Central memory CD8-positive, alpha-beta T cell (primary cell): Measurements from ENCODE around the gene ACTR3.
"Not testable (repeated sequence)": the region's sequence is repeated elsewhere in the genome, so short reads cannot be mapped to it uniquely, and the experiment has no call there.

Experiments used
- ATAC-seq: fragments of 150-1000 bp; cut with Tn5 transposase; replicated peaks from 2 replicates; pipeline ENCODE4 v1.10.0; 2022; ENCODE audit warnings: mild to moderate bottlenecking, moderate FRiP score, moderate number of reproducible peaks; ENCODE audit not compliant: poor library complexity, severe bottlenecking; ENCODE audit errors: extremely low read depth
- DNase-seq, 2 donors: peaks; one replicate each; pipeline ENCODE4 v3.0.0; 2021; ENCODE audit warnings: low spot score in 2 of 2
- H3K27ac Mint-ChIP-seq: one replicate; pipeline ENCODE4 v1.8.0; 2022; ENCODE audit warnings: low read depth, mild to moderate bottlenecking, moderate library complexity, mixed read lengths
- H3K27me3 Mint-ChIP-seq: one replicate; pipeline ENCODE4 v1.8.0; 2022; ENCODE audit warnings: mixed read lengths
- H3K36me3 Mint-ChIP-seq: one replicate; pipeline ENCODE4 v1.8.0; 2022; ENCODE audit warnings: mild to moderate bottlenecking, moderate library complexity, mixed read lengths; ENCODE audit not compliant: insufficient read depth
- H3K4me1 Mint-ChIP-seq: one replicate; pipeline ENCODE4 v1.8.0; 2022; ENCODE audit warnings: mixed read lengths
- H3K4me3 Mint-ChIP-seq: one replicate; pipeline ENCODE4 v1.8.0; 2022; ENCODE audit warnings: mild to moderate bottlenecking, moderate library complexity, mixed read lengths
- H3K9me3 Mint-ChIP-seq: one replicate; pipeline ENCODE4 v1.8.0; 2022; ENCODE audit warnings: mixed read lengths

Gene ACTR3

DNA sequence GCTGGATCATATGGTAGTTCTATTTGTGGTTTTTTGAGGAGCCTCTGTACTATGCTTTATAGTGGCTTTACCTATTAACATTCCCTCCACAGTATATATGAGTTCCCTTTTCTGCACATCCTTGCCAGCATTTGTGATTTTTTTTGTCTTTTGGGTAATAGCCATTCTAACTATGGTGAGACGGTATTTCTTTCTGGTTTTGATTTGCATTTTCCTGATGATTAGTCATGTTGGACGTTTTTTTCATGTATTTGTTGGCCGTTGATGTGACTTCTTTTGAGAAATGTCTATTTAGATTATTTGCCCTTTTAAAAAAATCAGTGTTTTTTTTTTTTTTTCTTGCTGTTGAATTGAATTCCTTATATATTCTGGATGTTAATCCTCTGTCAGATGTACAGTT lies 31.1 kb downstream of the ACTR3 start:
- Mint-ChIP-seq H3K27me3 (no peaks in the 10 kb centered on the region), H3K36me3 (peaks cover 52% of the 10 kb centered on the region), H3K4me3 (no peak overlapping the region), H3K4me1 (peaks cover 25% of the 10 kb centered on the region), H3K9me3 (no peaks in the 10 kb centered on the region), H3K27ac (peak overlapping the region; percentile 47)
- ATAC-seq (no peak), DNase-seq (no peak)

DNA sequence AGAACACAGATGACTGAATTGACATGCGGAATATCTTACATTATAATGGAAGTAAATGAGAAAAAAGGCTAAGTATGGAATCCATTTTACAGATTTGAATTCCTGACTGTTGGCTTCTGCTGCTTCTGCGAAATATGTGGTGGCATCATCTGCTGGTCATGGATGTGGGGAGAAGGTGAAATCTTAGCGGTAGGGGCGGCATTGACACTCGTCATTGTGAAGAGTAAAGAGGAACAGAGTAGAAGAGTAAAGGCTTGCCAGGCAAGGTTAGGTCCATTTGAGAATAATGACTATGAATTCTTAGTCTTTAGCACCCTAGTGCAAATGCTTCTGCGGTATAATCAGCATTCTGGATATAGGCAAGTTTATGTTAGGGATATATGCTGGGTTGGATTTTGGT lies 32.4 kb downstream of the ACTR3 start:
- ATAC-seq: no peak
- no peak for DNase-seq
- peaks cover 48% of the 10 kb centered on the region for H3K36me3 Mint-ChIP-seq
- no peaks in the 10 kb centered on the region for H3K9me3 Mint-ChIP-seq
- no peaks in the 10 kb centered on the region for H3K27me3 Mint-ChIP-seq
- H3K27ac Mint-ChIP-seq: no peak overlapping the region
- no peak overlapping the region for H3K4me3 Mint-ChIP-seq
- H3K4me1 Mint-ChIP-seq: peaks cover 14% of the 10 kb centered on the region

DNA sequence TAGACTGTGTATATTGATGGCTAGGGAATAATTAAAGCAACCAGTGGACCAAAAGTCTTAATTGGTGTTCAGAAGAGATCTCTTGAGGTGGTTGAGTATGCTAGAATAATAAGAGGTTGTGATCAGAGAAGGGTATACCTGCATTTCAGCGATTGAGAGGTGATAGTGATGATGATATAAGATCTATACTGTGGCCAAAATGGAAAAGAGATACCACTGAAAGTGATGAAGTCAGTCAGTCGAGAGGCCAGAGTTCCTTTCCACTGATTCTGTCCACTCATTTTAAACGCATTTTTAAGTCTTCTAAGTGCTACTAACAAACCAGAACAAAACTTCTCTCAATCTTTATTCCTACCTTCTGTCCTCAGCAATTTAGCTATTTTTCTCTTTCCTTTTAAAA lies 32.9 kb downstream of the ACTR3 start:
- Mint-ChIP-seq H3K9me3 (no peaks in the 10 kb centered on the region), H3K27me3 (no peaks in the 10 kb centered on the region), H3K4me1 (peaks cover 10% of the 10 kb centered on the region), H3K4me3 (no peak overlapping the region), H3K27ac (no peak overlapping the region), H3K36me3 (peaks cover 47% of the 10 kb centered on the region)
- ATAC-seq (no peak), DNase-seq (no peak)

DNA sequence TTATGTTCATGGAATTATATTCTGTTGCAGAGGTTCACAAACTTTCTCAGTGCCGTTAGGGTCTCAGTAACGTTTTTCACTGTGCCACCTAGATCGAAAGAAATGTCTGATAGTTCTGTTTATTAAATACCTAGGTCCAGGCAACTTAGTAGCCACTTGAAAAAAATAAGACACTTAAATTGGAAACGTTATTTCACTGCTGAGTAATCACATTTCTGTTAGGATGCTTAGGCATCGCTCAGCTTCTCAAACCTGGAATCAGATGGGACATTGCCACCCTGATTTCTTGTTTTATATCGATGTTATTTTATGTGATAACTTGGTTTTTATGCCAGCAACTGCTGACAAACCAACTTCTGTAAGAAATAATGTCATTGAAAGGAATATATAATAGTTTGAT lies 36.0 kb downstream of the ACTR3 start:
- Mint-ChIP-seq H3K4me1 (peaks cover 10% of the 10 kb centered on the region), H3K36me3 (peaks cover 59% of the 10 kb centered on the region), H3K27me3 (no peaks in the 10 kb centered on the region), H3K9me3 (no peaks in the 10 kb centered on the region), H3K4me3 (no peak overlapping the region), H3K27ac (no peak overlapping the region)
- no peak for ATAC-seq
- no peak for DNase-seq

DNA sequence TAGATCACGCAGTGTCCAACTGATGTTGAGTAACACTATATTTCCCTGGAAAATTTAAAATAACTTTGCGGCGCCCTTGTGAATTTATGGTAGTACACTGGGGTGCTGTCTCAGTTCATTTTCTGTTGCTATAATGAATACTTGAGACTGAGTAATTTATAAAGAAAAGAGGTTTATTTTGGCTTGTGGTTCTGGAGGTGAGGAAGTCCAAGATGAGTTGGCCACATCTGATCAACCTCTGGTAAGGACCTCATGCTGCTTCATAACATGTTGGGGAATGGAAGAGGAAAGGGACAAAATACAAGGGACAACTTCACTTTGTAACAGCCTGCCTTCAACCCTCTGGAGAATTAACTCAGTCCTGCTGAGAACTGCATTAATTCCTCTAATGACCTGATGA lies 36.4 kb downstream of the ACTR3 start:
- H3K27me3 Mint-ChIP-seq: no peaks in the 10 kb centered on the region
- DNase-seq: no peak
- no peak overlapping the region for H3K4me3 Mint-ChIP-seq
- no peak for ATAC-seq
- no peak overlapping the region for H3K27ac Mint-ChIP-seq
- no peaks in the 10 kb centered on the region for H3K9me3 Mint-ChIP-seq
- H3K4me1 Mint-ChIP-seq: peaks cover 14% of the 10 kb centered on the region
- H3K36me3 Mint-ChIP-seq: peaks cover 61% of the 10 kb centered on the region

DNA sequence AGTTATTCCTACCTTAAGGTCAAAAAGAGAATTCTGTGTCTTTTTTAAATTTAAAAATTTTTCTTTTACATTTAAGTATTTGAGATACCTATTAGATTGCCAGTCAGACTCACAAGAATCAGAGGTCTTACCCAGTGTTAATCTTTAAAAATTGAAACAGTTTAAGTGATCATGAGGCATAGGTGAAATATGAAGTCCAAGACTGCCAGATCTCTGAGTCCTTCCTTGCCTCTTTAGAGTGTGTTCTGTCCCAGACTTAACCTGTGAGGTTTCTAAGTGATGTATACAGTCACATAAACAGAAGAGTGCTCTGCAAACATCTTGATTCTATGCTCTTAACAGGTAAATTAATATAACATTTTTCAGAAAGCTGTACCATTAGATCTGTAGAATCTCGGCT lies 40.6 kb downstream of the ACTR3 start:
- peaks cover 14% of the 10 kb centered on the region for H3K4me1 Mint-ChIP-seq
- no peak overlapping the region for H3K27ac Mint-ChIP-seq
- H3K27me3 Mint-ChIP-seq: no peaks in the 10 kb centered on the region
- H3K9me3 Mint-ChIP-seq: no peaks in the 10 kb centered on the region
- H3K36me3 Mint-ChIP-seq: peaks cover 76% of the 10 kb centered on the region
- DNase-seq (no peak), ATAC-seq (no peak)
- no peak overlapping the region for H3K4me3 Mint-ChIP-seq

DNA sequence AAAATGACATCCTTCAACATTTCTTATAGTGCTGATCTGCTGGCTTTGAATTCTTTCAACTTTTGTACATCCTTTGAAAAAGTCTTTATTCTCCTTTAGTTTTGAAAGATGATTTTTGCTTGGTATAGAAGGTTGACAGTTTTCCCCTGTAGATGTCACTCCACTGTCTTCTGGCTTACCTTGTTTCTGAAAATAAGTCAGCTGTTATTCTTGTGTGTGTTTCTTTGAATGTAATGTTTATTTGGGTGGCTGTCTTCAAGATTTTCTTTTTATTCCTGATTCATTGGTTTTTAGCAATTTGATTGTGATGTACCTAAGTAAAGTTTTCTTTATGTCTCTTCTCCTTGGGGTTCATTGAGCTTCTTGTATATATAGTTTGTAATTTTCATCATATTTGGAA lies 47.6 kb downstream of the ACTR3 start:
- Mint-ChIP-seq H3K4me3 (no peak overlapping the region), H3K27me3 (no peaks in the 10 kb centered on the region), H3K9me3 (no peaks in the 10 kb centered on the region), H3K27ac (peak overlapping the region; percentile 32), H3K4me1 (peaks cover 7% of the 10 kb centered on the region), H3K36me3 (peaks cover 72% of the 10 kb centered on the region)
- DNase-seq (no peak), ATAC-seq (no peak)

DNA sequence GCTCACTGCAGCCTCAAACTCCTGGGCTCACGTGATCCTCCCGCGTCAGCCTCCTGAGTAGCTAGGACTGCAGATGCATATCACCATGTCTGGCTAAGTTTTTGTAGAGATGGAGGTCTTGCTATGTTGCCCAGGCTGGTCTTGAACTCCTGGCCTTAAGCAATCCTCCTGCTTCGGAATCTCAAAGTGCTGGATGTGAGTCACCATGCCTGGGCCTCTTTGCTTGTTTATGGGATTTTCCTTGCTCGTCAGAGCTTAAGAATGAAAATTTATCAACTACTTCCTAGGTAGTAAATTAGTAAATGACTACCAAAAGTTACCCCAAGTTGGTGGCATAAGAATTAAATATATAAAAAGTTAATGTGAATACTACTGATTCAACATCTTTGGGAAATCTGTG lies 51.0 kb downstream of the ACTR3 start:
- no peak for ATAC-seq
- DNase-seq: no peak
- H3K36me3 Mint-ChIP-seq: peaks cover 50% of the 10 kb centered on the region
- H3K4me3 Mint-ChIP-seq: no peak overlapping the region
- H3K27ac Mint-ChIP-seq: no peak overlapping the region
- no peaks in the 10 kb centered on the region for H3K27me3 Mint-ChIP-seq
- peaks cover 5% of the 10 kb centered on the region for H3K9me3 Mint-ChIP-seq
- peaks cover 12% of the 10 kb centered on the region for H3K4me1 Mint-ChIP-seq

DNA sequence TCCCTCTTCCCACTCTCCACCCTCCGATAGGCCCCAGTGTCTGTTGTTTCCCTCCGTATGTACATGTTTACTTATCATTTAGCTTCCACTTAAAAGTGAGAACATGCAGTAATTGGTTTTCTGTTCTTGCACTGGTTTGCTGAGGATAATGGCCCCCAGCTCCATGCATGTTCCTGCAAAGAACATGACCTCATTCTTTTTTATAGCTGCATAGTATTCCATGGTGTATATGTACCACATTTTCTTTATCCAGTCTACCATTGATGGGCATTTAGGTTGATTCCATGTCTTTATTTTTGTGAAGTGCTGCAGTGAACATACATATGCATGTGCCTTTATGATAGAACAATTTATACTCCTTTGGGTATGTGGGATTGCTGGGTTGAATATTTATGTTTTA lies 55.9 kb downstream of the ACTR3 start:
- not testable (repeated sequence) for H3K4me3 Mint-ChIP-seq, H3K27ac Mint-ChIP-seq, DNase-seq, H3K27me3 Mint-ChIP-seq, H3K9me3 Mint-ChIP-seq, ATAC-seq
- peaks cover 50% of the 10 kb centered on the region for H3K36me3 Mint-ChIP-seq
- H3K4me1 Mint-ChIP-seq: peaks cover 25% of the 10 kb centered on the region

DNA sequence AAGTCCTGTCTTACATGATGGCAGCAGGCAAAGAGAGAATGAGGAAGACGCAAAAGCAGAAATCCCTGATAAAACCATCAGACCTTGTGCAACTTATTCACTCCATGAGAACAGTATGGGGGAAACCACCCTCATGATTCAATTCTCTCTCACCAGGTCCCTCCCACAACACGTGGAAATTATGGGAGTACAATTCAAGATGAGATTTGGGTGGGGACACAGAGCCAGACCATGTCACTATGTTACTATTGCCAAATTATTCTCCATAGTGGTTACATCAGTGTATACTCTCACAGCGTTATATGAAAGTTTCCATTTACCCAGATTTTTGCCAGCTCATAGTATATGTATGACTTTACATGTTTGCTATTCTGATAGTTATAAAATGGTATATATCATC lies 61.0 kb downstream of the ACTR3 start:
- H3K36me3 Mint-ChIP-seq: peaks cover 72% of the 10 kb centered on the region
- not testable (repeated sequence) for H3K27me3 Mint-ChIP-seq, H3K4me3 Mint-ChIP-seq, ATAC-seq, H3K9me3 Mint-ChIP-seq, DNase-seq
- H3K4me1 Mint-ChIP-seq: peaks cover 43% of the 10 kb centered on the region
- H3K27ac Mint-ChIP-seq: peak overlapping the region; percentile 47

DNA sequence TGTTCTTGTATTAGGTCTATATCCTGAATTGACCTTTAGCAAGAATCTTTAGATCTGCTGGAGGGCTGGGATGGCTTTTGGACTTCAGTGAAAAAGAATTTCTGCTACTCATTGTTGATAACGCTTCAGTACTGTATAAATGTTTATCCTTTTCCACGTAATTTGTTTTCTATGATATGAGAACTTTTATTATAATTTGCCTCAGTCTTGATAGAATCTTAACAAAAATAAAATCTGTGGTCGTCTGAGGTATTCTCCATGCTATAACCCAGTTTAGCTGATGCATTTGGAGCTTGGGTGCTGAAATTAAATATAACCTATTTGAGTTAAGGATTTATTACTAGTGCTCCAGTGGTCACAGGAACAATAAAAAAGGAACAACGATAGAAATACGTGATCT lies 71.1 kb downstream of the ACTR3 start:
- H3K27ac Mint-ChIP-seq: peak overlapping the region; percentile 65
- H3K36me3 Mint-ChIP-seq: peaks cover 39% of the 10 kb centered on the region
- no peaks in the 10 kb centered on the region for H3K9me3 Mint-ChIP-seq
- H3K27me3 Mint-ChIP-seq: no peaks in the 10 kb centered on the region
- DNase-seq (no peak), ATAC-seq (no peak)
- H3K4me1 Mint-ChIP-seq: no peaks in the 10 kb centered on the region
- H3K4me3 Mint-ChIP-seq: no peak overlapping the region

DNA sequence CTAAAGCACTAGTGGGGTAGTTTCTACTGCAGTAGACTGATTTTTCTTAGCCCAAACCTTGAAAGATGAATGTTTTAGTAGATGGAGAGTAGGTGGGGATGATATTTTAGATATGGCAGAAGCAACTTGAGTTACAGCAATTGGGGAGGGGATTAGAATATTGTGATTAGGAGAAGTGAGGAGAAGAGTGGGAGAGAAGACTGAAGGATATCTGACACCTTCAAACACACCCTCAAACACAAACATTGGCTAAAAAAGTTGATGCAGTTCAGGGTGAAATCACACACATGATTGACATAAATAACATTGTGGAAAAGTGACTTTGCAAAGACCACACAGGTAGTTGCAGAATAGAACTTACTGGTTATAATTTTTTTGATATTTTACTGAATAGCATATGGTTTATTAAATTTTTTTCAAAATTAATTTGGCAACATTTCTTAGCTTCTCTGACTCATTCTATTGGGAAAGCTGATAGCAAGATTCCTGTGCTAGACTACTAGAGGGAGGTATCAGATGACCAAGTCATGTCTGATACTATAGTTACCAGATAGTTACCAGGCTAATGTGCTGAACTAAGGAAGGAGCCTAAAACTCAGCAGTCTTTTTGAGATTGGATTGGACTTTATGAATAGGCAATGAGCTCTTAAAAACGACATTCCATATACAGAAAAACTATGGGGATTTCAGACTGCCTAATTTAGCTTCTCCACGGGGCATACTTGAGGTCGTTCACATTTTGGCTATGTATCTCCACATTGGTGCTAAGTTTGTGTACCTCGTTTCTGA lies 73.0 kb downstream of the ACTR3 start:
- no peaks in the 10 kb centered on the region for H3K4me1 Mint-ChIP-seq
- DNase-seq (no peak), ATAC-seq (no peak)
- H3K27ac Mint-ChIP-seq: no peak overlapping the region
- H3K4me3 Mint-ChIP-seq: no peak overlapping the region
- no peaks in the 10 kb centered on the region for H3K9me3 Mint-ChIP-seq
- H3K27me3 Mint-ChIP-seq: no peaks in the 10 kb centered on the region
- peaks cover 26% of the 10 kb centered on the region for H3K36me3 Mint-ChIP-seq

DNA sequence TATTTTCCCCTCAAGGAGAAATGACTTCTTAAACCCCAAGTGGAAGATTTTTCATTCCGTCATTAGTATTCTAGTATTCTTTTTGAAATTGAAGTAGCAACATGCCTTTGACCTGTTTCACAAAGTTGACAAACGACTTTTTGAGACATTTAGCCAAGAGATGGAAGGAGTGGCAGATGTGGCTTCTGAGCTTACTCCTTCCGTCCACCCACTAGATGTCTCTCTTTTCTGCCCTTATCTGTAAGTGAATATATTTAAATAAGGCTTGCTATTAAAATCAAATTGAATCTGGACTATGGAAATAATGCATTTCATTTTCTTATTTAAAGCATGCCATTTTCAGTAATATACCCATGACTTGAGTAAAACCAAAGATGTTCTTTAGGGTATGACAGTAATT lies 74.1 kb downstream of the ACTR3 start:
- H3K27ac Mint-ChIP-seq: no peak overlapping the region
- DNase-seq: no peak
- H3K36me3 Mint-ChIP-seq: peaks cover 23% of the 10 kb centered on the region
- no peak for ATAC-seq
- no peaks in the 10 kb centered on the region for H3K9me3 Mint-ChIP-seq
- H3K4me1 Mint-ChIP-seq: no peaks in the 10 kb centered on the region
- H3K27me3 Mint-ChIP-seq: no peaks in the 10 kb centered on the region
- no peak overlapping the region for H3K4me3 Mint-ChIP-seq
